Left forelimb (tissue), 1 donor: ENCODE measurements around the gene TET1.
"Not testable (repeated sequence)": the region's sequence is repeated elsewhere in the genome, so short reads cannot be mapped to it uniquely, and the experiment has no call there.

ENCODE experiments used
- DNase-seq: peaks from one replicate; pipeline ENCODE4 v3.0.0-alpha.2; 2018; ENCODE audit warnings: low spot score

The TET1 gene

DNA sequence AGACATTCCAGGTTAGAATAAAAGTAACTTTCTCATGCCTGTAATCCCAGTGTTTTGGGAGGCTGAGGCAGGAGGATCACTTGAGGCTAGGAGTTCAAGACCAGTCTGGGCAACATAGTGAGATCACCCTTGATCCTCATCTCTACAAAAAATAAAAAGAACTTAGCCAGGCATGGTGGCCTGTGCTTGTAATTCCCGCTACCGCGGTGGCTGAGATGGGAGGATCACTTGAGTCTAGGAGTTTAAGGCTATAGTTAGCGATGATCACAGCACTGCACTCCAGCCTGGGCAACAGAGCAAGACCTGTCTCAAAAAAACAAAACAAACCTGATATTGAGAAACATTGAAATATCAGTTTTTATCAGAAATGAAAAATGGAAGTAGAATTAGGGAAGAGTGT lies 4.6 kb downstream of the TET1 start:
- no peak for DNase-seq

- no peak for DNase-seq
Observed at GRCh38 chr10:68565658-68566057, 5.5 kb downstream of the TET1 start.

DNA sequence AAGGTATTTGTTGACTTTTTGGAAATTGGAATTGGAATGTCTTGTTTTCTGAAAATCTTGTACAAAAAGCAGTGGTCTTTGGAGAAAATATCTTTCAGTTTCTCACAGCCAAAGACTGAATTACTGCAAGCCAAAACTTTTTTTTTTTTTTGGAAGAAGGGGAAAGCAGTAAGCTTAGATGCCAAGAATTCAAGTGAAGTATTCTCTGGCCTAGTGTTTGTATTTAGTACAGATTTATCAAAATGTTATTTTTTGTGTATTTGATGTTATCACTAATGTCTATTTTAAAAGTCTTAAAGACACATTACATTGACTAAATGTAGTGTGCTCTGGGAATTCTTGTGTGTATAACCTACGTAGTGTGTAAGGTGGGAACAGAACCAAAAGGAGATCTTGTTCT lies 6.2 kb downstream of the TET1 start:
- DNase-seq: no peak

- no peak for DNase-seq
Observed at GRCh38 chr10:68566955-68567354, 6.8 kb downstream of the TET1 start.

- no peak for DNase-seq
Observed at GRCh38 chr10:68572151-68572550, 12.0 kb downstream of the TET1 start.

GRCh38 chr10:68574051-68574450 lies 13.9 kb downstream of the TET1 start:
- DNase-seq: no peak

DNA sequence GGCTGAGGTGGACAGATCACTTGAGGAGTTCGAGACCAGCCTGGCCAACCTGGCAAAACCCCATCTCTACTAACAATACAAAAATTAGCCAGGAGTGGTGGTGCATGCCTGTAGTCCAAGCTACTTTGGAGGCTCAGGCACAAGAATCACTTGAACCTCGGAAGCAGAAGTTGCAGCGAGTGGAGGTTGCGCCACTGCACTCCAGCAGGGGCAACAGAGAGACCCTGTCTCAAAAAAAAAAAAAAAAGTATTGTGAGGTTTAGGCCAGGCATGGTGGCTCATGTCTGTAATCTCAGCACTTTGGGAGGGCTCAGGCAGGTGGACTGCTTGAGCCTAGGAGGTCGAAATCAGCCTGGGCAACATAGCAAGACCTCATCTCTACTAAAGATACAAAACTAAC lies 16.0 kb downstream of the TET1 start:
- DNase-seq: no peak

DNA sequence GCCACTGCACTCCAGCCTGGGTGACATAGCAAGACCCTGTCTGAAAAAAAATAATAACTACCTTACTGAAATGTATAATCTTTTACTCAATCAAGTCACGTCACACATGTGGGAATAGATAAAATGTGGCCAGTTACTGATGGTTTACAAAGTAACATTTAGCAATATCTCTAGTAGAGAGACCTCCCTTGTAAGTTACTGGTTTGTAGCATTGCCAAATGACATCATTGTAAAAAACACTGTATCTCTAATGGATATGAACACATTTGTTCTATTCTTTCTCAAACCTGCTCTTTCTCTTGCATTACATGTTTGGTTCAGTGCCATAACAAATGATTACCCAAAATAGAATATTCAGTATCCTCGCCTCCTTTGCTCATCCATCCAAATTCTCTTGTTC lies 18.8 kb downstream of the TET1 start:
- DNase-seq: no peak

DNA sequence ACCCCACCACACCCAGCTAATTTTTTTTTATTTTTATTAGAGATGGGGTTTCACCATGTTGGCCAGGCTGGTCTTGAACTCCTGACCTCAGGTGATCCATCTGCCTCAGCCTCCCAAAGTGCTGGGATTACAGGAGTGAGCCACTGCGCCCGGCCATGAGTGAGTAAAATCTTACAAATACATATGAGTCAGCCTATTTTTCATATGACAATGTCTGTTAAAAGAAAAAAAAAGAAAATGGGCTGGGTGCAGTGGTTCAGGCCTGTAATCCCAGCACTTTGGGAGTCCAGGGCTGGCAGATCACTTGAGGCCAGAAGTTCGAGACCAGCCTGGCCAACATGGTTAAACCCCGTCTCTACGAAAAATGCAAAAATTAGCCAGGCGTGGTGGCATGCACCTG lies 24.1 kb downstream of the TET1 start:
- DNase-seq: not testable (repeated sequence)

- no peak for DNase-seq
Observed at GRCh38 chr10:68586606-68587305, 26.6 kb downstream of the TET1 start.

DNA sequence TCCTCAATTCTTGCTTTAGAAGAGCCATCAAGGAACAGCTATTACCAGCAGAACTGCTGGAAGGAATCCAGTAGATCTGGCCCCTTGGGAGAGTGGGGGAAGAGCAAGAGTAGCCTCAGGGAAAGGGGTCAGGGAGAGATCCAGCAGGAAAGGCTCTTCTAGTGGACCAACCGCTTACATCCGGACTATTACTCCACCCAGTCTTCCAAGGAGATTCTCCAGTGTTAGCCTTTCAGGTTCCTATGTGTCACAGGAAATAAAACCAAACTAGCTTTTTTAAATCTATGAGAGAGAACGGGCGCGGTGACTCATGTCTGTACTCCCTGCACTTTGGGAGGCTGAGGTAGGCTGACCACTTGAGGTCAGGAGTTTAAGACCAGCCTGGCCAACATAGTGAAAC lies 34.3 kb downstream of the TET1 start:
- no peak for DNase-seq

- no peak for DNase-seq
Observed at GRCh38 chr10:68595513-68595912, 35.4 kb downstream of the TET1 start.

DNA sequence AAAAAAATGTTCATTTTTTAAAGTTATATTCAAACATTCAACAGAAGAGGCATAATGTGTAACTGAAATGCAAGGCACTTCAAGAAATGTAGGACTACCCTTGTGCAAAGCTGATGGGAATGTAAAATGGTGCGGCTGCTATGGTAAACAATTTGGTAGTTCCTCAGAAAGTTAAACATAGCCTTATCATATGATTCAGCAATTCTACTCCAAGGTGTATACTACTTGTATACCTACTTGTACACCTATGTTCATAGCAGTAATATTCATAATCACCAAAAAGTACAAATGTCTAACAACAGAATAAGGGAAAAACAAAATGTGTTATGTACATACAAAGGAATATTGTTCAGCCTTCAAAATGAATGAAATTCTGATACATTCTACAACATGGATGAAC lies 37.3 kb downstream of the TET1 start:
- no peak for DNase-seq

GRCh38 chr10:68598978-68599770 lies 39.0 kb downstream of the TET1 start:
- DNase-seq: peak; percentile 76

DNA sequence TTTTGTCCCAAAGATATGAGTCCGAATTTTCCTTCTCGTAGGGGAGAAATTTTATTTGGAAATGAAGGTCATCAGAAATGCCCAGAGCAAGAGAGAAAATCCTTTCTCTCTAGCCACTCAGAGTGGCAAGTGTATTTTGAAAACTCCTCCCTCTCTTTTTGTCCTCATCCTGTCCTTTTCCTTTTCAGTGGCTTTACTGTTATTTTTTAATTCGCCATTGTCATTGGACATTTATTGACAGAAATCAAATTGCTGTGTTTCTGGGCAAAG lies 39.6 kb downstream of the TET1 start:
- DNase-seq: no peak

DNA sequence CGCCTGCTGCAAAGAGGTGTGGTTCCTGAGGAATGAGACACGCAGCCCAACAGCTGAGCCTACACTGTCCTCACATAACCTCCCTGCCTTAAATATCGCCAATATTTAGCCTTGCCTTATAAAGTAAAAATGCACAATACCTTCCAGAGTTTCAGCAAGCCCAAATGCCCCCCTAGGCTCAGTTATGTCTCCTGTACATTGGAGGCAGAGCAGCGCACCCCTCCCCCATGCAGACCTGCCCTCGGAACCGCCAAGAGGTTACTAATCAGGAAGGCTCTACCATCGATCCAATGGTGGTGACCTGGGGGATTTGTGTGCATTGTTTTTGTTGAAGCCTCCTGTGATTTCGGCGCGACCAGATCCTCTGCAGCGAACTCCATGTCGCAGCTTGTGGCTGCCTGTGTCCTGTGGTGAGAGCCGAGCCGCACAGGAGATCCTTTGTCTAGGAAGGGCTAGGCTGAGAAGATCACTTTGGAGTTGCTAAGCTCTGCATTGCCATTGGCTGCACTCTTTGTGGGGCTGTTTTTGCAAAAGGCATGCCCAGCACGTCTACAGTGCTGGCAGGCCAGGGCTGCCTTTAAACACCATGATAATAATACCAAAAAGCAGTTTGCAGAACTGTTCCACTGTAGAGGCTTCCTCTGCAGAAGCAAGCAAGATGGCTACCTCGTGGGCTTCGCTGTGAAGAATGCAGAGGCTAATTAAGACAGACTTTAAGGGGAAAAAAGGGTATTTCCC lies 40.1 kb downstream of the TET1 start:
- DNase-seq: peak; percentile 84

DNA sequence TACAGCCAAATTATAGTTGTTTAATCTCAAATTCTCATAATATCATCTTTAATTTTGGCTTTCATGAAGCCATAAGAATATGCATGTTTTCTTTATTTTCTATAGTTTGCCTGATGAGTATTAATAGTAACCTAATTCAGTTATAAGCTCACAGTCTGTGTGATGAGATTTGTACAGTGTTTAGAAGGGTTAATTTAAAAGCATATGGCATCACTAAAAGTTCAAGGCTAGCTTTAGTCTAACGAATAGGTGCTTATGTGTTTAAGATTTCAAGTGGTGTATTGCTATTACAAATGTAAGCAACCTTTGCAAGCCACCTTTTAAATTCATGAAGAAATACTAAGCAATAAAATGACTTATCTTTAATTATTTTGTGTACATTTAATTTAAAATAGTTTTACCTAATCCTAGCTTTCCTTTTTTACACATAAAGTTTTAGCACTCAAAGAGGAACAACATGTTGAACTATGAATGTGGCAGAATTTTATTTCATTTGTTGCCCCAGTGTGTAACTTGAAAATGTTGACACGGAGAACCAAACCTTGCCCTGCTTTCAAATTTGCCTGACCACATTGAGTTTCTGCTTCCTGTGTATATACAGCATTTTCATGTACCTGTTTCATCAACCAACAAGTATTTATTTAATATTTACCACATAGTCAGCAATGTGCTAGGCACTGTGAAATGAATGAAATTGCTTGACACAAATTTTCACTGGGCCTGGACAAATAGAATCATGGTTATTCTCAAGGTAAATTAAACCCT lies 41.5 kb downstream of the TET1 start:
- no peak for DNase-seq

GRCh38 chr10:68602434-68602833 lies 42.3 kb downstream of the TET1 start:
- no peak for DNase-seq

DNA sequence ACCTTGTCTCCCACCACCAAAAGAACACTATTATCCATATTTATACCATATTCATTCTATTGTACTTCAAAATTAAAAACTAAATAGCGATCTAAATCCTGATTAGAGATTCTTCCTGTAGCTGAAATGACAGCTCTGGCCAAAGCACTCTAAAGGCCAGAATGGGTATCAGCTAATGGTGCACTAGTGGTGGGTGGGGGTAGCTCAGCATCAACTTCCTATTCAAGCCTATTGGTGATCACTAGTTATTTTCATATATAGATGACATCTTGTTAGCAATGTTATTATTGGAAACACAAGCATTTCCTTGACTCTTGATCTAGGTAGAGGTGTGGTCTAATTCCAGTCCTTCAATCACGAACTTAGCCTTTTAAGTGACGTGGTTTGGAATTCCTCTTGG lies 43.6 kb downstream of the TET1 start:
- DNase-seq: no peak

- DNase-seq: no peak
Observed at GRCh38 chr10:68604441-68604840, 44.3 kb downstream of the TET1 start.

DNA sequence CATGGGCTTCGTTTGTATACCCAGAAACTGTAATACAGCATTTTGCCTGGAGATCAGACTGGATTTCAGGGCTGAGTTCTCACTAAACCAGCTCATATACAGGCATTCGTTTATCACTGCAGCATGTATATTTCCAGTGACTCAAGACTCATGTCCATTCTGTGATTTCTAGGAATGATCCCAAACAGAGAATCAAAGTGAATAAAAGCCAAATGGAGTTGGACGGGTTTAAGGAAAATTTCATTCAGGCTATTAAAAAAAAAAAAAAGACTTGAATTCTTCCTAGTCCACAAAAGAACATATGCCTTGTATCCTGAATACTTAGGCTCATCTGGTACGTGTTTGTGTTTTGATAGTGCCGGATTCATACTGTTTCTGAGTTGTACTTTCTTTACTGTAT lies 46.8 kb downstream of the TET1 start:
- no peak for DNase-seq

DNA sequence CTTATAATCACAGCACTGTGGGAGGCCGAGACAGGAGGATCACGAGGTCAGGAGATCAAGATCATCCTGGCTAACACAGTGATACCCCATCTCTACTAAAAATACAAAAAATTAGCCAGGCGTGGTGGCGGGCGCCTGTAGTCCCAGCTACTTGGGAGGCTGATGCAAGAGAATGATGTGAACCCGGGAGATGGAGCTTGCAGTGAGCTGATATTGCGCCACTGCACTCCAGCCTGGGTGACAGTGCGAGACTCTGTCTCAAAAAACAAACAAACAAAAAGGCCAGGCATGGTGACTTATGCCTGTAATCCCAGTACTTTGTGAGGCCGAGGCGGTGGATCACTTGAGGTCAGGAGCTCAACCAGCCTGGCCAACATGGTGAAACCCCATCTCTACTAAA lies 49.9 kb downstream of the TET1 start:
- DNase-seq: not testable (repeated sequence)

- no peak for DNase-seq
Observed at GRCh38 chr10:68611227-68611626, 51.1 kb downstream of the TET1 start.
